ENCODE measurements around the gene GPX5.

The GPX5 gene

GRCh38 chr6:28555136-28555535, 29.5 kb downstream of the GPX5 start:
- DNase-seq (ENCODE audit: low read depth in 2 of 2) = no peak

- DNase-seq (ENCODE audit: low read depth in 2 of 2) = no peak
Observed at GRCh38 chr6:28558629-28559028, 32.9 kb downstream of the GPX5 start.

GRCh38 chr6:28563430-28564095, 37.9 kb downstream of the GPX5 start:
- DNase-seq (ENCODE audit: low read depth in 2 of 2) = no peak

DNA sequence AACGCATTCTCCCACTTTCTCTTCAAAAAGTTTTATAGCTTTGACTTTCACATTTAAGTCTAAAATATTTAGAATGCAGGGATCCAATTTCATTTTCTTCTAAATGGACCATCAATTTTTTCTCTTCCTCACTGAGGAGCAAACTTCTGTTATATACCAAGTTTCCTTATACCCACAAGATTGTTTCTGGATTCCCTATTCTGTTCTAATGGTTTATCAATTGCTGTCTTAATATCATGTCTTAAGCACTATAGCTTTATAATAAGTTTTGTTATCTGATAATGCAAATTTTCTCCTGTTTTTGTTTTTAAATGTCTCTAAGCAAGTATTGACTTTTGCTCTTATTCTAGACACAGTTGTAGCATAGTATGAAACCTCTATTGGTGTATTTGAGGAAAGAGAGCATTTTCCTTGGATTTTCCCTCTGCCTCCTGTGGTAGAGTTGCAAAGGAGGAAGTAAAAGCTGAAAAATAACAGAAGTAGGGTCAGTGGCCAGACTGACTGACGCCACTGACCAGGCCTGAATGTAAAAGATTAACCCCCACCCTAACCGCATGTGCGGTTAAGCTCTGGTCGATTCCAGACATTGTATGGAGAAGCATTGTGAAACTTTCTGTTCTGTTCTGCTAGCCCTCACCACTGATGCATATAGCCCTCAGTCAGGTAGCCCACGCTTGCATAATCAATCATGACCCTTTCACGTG, 40.3 kb downstream of the GPX5 start:
- DNase-seq (ENCODE audit: low read depth in 2 of 2) = no peak

GRCh38 chr6:28566527-28567252, 41.0 kb downstream of the GPX5 start:
- DNase-seq (ENCODE audit: low read depth in 2 of 2) = no peak

DNA sequence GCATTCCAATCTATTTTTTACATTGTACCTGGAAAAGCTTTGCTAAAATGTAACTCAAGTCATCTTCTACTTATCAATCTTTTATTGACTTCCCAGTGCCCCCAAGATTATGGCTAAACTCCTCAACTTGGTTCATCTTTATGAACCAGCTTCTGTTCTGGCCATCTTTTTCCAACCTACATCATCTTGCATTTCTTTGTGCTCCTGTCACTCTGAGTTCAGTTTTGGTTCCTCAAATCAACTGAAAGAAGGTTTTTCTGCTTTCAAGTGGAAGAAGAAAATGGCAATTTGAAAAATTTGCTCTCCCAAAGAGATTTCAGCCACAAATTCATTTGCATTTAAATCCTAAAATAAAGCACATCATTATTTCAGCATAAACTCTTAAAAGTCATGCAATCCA, 41.8 kb downstream of the GPX5 start:
- no peak for DNase-seq (ENCODE audit: low read depth in 2 of 2)

DNA sequence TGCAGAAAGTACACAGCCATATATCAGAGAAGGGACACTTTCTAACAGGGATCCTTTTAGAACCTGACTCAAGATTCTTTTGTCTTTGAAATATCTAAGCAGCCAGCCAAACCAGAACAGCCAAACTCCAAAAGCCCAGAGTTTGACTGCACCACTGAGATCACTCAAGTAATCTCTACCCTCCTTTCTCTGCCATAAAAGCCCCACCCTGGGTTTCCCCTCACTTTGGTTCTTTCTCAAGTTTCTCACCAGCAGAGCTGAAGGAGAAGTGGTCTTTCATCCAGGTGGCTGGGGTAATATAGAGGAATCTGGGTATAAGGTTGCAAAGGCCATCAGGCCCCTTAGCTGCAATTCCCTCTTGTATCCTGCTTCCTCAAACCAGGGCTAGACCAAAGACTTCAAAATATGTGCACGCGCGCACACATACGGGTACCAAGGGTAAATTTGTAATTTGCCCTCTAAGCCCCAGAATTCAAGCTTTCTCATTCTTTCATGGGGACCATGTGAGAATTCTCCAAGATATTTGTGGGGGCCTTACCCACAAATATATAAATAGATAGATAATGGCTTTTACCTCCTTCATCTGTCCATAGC, 42.9 kb downstream of the GPX5 start:
- no peak for DNase-seq (ENCODE audit: low read depth in 2 of 2)

GRCh38 chr6:28569748-28570147, 44.1 kb downstream of the GPX5 start:
- no peak for DNase-seq (ENCODE audit: low read depth in 2 of 2)

DNA sequence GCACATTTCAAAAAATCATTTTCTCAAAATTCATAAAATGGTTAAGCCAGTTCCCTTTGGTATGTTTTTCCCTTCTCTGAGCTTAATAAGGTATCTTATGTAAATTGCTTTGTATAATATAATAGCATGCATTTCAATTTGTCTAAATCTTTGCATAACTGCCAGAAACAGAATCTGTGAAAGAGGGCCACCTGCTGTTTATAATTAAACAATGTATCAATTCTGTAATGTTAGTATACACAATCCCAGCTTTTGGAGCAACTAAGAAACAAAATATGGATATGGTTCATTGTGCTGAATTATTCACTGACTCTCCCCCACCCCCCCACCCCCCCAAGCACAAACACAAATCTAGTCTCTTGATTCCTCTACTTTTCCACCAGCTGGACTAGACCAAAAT, 54.8 kb downstream of the GPX5 start:
- no peak for DNase-seq (ENCODE audit: low read depth in 2 of 2)

- no peak for DNase-seq (ENCODE audit: low read depth in 2 of 2)
Observed at GRCh38 chr6:28583463-28583862, 57.8 kb downstream of the GPX5 start.
